ENCODE data around the gene CPNE1. TPM values are rescaled to one million over a fixed set of nuclear protein-coding genes. Genes with fewer than 3 reads are reported as not detected.

CPNE1 gene
- total RNA-seq, 1 donor from 2014 or later: 317 TPM

DNA sequence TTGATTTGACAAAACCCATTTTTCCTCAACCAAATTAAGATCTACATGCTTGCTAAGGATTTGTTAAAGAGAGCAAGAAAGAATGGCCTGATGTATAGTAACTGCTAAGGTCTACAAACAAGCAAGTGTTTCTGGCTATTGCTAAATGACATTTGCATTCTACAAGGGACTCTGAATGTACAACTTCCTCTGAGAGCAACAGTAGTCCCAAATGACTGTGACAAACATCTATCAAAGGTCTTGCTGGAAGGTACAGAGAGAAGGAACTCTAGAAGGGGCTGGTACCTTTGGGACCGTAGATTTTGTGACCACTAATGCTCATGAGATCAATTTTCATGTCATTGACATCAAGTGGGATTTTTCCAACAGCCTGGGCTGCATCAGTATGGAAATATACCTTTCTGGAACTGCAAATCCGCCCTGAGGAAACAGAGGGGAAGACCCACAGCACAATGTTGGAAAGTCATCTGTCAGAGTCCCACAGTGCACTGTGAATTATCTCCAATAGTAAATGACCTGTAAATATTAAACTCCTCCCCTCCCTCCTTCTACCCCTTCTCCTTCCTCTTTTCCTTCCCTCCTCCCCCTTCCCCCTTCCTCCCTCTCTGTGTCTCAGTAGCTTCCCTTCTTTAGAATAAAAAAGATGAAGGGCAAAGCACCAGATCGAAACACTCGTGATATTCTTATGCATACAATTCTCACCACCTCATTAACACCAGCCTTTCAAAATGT lies 15.9 kb upstream of the CPNE1 start:
- DNase-seq: no peak
- peaks cover 11% of the 10 kb centered on the region for H3K36me3 Mint-ChIP-seq (ENCODE audit: low read depth)
- H3K27ac Mint-ChIP-seq: peak overlapping the region; percentile 8
- H3K9me3 Mint-ChIP-seq: no peaks in the 10 kb centered on the region
- H3K4me1 Mint-ChIP-seq: peaks cover 4% of the 10 kb centered on the region
- intact Hi-C loops (cut with micrococcal nuclease): no loop called here
- H3K4me3 Mint-ChIP-seq: no peak overlapping the region
- no peaks in the 10 kb centered on the region for H3K27me3 Mint-ChIP-seq

DNA sequence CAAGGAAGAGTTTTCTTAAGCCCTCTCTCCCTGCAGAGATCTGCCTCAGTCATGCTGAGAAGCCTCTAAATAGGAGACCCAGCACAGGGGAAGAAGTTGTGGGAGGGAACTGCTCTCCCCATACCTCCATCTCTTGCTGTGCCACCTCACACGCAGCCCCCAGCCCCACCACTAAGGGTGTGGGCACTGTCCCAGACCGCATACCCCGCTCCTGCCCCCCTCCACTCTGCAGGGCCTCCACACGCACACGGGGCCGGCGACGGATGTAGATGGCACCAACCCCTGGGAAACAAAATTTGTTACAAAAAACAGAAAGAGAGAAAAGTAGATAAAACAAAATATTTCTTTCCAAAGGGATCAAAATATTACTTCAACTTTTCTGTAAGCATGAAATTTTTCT lies 10.2 kb upstream of the CPNE1 start:
- Mint-ChIP-seq H3K36me3 (ENCODE audit: low read depth) (peaks cover 27% of the 10 kb centered on the region), H3K27ac (no peak overlapping the region), H3K4me1 (no peaks in the 10 kb centered on the region), H3K4me3 (no peak overlapping the region), H3K9me3 (no peaks in the 10 kb centered on the region), H3K27me3 (no peaks in the 10 kb centered on the region)
- intact Hi-C loops (cut with micrococcal nuclease): no loop called here
- no peak for DNase-seq

DNA sequence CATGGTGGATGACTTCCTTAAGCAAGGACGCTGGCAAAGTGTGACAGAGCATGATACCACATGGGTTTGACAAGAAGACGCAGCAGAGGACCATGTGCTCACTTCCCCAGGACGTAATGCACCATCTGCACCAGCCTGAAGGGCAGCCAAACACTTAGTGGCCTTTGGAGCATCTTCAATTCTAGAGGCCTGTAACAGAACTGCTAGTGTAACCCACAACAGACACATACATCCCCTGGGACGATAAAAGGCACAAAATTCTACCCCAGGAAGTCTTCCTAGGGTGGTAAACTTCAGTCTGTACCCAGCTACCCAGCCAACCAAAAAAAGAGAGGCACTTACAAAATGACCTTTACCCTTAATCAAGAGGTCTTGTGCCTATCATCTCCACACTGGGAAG lies 9.2 kb upstream of the CPNE1 start:
- Mint-ChIP-seq H3K27me3 (no peaks in the 10 kb centered on the region), H3K27ac (no peak overlapping the region), H3K36me3 (ENCODE audit: low read depth) (peaks cover 34% of the 10 kb centered on the region), H3K9me3 (no peaks in the 10 kb centered on the region), H3K4me1 (no peaks in the 10 kb centered on the region), H3K4me3 (no peak overlapping the region)
- no peak for DNase-seq
- intact Hi-C loops (cut with micrococcal nuclease): no loop called here

DNA sequence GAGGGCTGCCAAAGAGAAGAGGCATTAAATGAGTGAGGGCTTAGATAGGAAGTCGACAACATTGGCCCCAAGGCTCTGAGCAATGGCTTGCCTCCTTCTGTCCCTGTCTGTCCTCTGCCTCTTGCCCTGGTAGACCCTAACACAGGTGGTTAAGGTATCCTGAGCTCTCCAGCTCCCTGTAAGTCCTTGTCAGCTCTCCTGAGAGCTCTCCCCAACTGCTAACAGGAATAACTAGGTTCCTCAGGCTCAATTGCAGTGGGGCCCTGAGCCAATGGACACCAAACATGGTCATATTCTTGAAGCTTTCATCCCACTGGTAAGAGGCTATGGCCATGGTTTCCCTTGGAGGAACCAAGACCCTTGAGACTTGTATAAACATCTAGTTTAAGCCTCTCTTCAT lies 5.0 kb upstream of the CPNE1 start:
- no peaks in the 10 kb centered on the region for H3K27me3 Mint-ChIP-seq
- DNase-seq: no peak
- no peaks in the 10 kb centered on the region for H3K9me3 Mint-ChIP-seq
- intact Hi-C loops (cut with micrococcal nuclease): no loop called here
- peaks cover 43% of the 10 kb centered on the region for H3K36me3 Mint-ChIP-seq (ENCODE audit: low read depth)
- H3K4me1 Mint-ChIP-seq: peaks cover 2% of the 10 kb centered on the region
- H3K4me3 Mint-ChIP-seq: no peak overlapping the region
- H3K27ac Mint-ChIP-seq: no peak overlapping the region

DNA sequence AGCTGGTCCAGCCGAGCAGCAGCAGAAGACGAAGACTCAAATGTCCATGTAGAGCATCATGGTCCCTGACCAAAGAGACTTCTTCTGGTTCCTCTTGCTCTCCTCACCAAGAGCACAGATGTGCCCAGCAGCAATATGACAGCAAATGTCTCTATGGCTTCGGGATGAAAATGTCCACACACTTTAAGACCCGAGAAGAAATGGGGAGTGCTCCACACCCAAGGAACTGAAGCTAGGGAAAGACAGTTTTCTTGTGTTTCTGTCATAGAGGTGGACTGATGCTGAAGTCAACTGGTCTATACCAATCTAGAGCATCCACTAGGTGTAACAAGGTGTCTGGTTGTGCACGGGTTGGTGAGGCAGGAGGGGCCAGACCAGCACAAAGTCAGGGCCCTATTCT lies 4.5 kb upstream of the CPNE1 start:
- H3K9me3 Mint-ChIP-seq: no peaks in the 10 kb centered on the region
- H3K27me3 Mint-ChIP-seq: no peaks in the 10 kb centered on the region
- DNase-seq: no peak
- intact Hi-C loops (cut with micrococcal nuclease): no loop called here
- H3K36me3 Mint-ChIP-seq (ENCODE audit: low read depth): peaks cover 43% of the 10 kb centered on the region
- no peak overlapping the region for H3K27ac Mint-ChIP-seq
- no peak overlapping the region for H3K4me3 Mint-ChIP-seq
- H3K4me1 Mint-ChIP-seq: peaks cover 2% of the 10 kb centered on the region

DNA sequence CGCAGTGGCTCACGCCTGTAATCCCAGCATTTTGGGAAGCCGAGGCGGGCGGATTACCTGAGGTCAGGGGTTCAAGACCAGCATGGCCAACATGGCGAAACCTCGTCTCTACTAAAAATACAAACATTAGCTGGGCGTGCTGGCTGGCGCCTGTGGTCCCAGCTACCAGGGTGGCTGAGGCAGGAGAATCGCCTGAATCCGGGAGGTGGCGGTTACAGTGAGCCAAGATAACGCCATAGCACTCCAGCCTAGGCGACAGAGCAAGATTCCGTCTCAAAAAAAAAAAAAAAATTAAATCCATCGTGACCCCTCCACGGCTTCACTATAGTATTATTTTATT lies 1.2 kb upstream of the CPNE1 start:
- Mint-ChIP-seq H3K4me3 (peak overlapping the region; percentile 35), H3K27me3 (no peaks in the 10 kb centered on the region), H3K36me3 (ENCODE audit: low read depth) (peaks cover 48% of the 10 kb centered on the region), H3K4me1 (peaks cover 28% of the 10 kb centered on the region), H3K27ac (peak overlapping the region; percentile 29), H3K9me3 (no peaks in the 10 kb centered on the region)
- intact Hi-C loops (cut with micrococcal nuclease): loop anchor here (2.0 kb wide), 1 partner anchor 33 kb away; the partner anchor contains the start of genes NFS1 and ROMO1
- DNase-seq: no peak

DNA sequence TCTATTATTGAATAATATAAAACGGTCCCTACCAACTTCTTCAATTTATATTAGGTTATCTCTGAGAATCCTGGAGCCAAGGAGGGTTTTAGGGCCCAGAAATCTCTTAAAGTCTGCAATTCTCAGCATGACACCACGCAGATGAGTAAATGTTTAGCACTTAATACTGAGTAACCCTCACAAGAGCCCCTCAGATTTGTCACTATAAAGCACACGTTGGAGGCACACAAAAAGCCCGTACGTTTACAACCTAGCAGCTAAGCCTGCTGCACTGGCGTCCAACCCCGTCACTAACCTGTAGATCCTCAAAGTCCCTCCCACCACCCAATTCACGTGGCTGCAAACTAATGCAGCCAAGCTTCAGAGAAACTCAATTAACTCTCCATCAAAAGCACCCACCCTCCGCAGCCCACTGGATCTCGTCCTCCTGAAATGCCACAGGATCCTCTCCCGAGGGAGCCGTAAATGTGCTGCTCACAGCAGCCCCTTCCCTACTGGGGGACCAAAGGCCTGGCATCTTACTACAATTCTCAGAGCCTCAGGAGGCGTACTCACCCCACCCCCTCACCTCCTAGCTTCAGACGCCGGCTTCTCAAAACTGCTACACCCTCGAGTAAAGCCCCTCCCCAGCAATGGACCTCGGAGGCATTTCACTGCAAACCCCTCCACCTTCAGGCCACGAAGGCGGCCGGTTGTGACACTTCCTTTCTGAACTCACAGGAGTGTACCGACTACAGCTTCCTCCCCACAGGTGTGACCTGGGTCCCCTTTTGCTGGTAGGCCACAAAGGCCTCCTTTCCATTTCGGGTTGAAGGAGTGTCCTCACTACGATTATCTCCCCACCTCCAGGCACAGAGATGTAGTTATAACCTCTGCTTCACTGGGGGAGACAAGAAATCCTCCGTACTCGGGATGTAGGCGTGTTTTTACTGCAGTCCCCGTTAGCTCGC lies 909 bp downstream of the CPNE1 start:
- DNase-seq: peak; percentile 90
- no peaks in the 10 kb centered on the region for H3K9me3 Mint-ChIP-seq
- intact Hi-C loops (cut with micrococcal nuclease): loop anchor here (1.0 to 5.0 kb wide), 5 partner anchors 35 to 289 kb away; partner anchors contain the start of genes CEP250, NFS1, RBM39 and ROMO1
- H3K27ac Mint-ChIP-seq: peak overlapping the region; percentile 99
- H3K27me3 Mint-ChIP-seq: no peaks in the 10 kb centered on the region
- H3K36me3 Mint-ChIP-seq (ENCODE audit: low read depth): peaks cover 49% of the 10 kb centered on the region
- peaks cover 45% of the 10 kb centered on the region for H3K4me1 Mint-ChIP-seq
- peak overlapping the region; percentile 91 for H3K4me3 Mint-ChIP-seq

DNA sequence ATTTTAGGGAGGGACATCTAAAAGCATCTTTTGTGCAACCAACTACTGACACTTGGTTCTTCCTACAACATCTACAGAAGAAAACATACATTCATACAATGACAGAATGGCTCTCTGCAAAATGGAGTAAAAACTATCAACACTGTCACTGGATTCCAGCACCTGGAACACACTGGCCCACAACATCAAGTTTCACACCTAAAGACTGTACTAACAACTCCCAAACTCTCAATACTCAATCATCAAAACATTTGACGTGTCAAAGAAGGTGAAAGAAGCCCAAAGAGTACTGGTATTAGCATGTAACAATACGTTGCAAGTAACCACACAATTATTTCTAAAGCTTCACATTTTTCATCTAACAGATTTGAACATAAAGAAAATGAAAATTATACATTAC lies 2.1 kb downstream of the CPNE1 start:
- H3K36me3 Mint-ChIP-seq (ENCODE audit: low read depth): peaks cover 42% of the 10 kb centered on the region
- peak; percentile 62 for DNase-seq
- peak overlapping the region; percentile 99 for H3K27ac Mint-ChIP-seq
- intact Hi-C loops (cut with micrococcal nuclease): loop anchor here (1.0 to 5.0 kb wide), 3 partner anchors 46 to 290 kb away; partner anchors contain the start of gene SCAND1
- H3K4me3 Mint-ChIP-seq: peak overlapping the region; percentile 91
- H3K9me3 Mint-ChIP-seq: no peaks in the 10 kb centered on the region
- peaks cover 48% of the 10 kb centered on the region for H3K4me1 Mint-ChIP-seq
- H3K27me3 Mint-ChIP-seq: no peaks in the 10 kb centered on the region

DNA sequence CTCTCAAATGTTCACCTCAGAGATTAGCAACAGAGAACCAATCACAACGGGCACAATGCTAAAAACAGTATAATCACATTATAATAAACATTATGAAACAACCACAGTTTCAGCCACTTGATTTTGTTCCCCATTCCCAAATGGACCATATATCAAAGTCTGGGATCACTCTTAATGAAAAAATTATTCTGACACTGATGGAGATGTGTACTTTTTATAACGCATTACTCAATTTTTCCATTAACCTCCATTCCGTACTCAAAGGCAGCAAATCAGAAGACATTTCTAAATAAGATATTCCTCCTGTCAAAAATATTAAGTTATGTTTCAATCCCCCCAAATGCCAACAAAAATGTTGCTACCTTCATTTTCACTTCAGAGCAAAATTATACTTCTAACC lies 2.8 kb downstream of the CPNE1 start:
- Mint-ChIP-seq H3K36me3 (ENCODE audit: low read depth) (peaks cover 49% of the 10 kb centered on the region), H3K4me3 (peak overlapping the region; percentile 91)

DNA sequence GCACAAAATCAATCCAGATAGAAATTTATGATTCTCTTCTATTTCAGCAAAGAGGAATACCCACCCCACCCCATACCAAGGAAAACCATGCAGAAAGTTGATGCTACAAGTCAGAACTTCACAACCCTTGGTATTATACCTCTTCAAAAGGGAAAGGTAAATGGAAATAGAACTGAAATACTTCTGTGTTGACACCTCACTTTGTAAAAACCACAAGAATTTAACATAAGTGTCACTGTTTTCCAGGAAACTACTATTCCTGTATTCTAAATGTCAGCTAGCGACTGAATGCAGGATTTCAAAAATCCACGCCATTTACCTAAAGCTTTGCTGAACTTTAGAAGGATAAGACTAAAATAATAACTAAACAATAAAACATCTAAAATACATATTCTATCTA lies 3.6 kb downstream of the CPNE1 start:
- H3K27me3 Mint-ChIP-seq: no peaks in the 10 kb centered on the region
- intact Hi-C loops (cut with micrococcal nuclease): loop anchor here (5.0 kb wide), 2 partner anchors 59 to 291 kb away; partner anchors contain the start of gene SCAND1
- DNase-seq: peak; percentile 62
- peak overlapping the region; percentile 99 for H3K27ac Mint-ChIP-seq
- peaks cover 57% of the 10 kb centered on the region for H3K4me1 Mint-ChIP-seq
- H3K9me3 Mint-ChIP-seq: no peaks in the 10 kb centered on the region
- peak overlapping the region; percentile 91 for H3K4me3 Mint-ChIP-seq
- peaks cover 52% of the 10 kb centered on the region for H3K36me3 Mint-ChIP-seq (ENCODE audit: low read depth)

More for the DNA sequence above, 2.8 kb downstream of the CPNE1 start:
- DNase-seq: no peak
- Mint-ChIP-seq H3K9me3 (no peaks in the 10 kb centered on the region), H3K27ac (peak overlapping the region; percentile 99), H3K4me1 (peaks cover 54% of the 10 kb centered on the region), H3K27me3 (no peaks in the 10 kb centered on the region)
- intact Hi-C loops (cut with micrococcal nuclease): loop anchor here (1.0 to 5.0 kb wide), 3 partner anchors 46 to 290 kb away; partner anchors contain the start of gene SCAND1

DNA sequence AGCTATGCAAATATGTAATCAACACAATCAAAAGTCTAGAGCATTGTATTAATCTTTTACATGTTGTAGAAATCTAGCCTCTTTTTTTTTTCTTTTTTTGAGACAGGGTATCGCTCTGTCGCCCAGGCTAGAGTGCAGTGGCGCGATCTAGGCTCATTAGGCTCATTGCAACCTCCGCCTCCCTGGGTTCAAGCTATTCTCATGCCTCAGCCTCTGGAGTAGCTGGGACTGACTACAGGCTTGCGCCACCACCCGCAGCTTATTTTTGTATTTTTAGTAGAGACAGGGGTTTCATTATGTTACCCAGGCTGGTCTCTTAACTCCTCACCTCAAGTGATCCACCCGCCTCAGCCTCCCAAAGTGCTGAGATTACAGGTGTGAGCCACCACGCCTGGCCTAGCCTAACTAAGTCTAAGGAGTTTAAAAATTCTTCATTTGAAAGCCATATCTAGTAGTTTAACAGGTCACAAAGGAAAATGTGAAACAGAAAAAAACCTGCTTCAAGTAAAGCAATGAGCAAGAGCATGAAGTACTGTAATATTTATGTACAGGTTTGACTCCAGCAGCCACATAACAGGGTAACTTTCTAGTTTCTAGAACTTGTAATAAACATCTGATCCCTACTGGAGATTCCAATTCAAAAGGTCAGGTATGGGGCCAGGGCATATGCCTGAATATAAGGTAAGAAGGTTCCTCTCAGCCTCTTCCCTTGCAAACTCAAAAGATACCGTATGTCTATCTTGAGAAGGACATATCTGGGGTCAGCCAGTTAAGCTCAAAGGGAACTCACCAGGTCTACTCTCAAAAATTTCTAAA lies 4.4 kb downstream of the CPNE1 start:
- peak overlapping the region; percentile 99 for H3K27ac Mint-ChIP-seq
- no peaks in the 10 kb centered on the region for H3K27me3 Mint-ChIP-seq
- intact Hi-C loops (cut with micrococcal nuclease): loop anchor here (1.0 to 5.0 kb wide), 4 partner anchors 10 to 292 kb away; partner anchors contain the start of gene SCAND1
- H3K4me1 Mint-ChIP-seq: peaks cover 57% of the 10 kb centered on the region
- peak; percentile 60 for DNase-seq
- H3K36me3 Mint-ChIP-seq (ENCODE audit: low read depth): peaks cover 53% of the 10 kb centered on the region
- H3K9me3 Mint-ChIP-seq: no peaks in the 10 kb centered on the region
- peak overlapping the region; percentile 91 for H3K4me3 Mint-ChIP-seq

DNA sequence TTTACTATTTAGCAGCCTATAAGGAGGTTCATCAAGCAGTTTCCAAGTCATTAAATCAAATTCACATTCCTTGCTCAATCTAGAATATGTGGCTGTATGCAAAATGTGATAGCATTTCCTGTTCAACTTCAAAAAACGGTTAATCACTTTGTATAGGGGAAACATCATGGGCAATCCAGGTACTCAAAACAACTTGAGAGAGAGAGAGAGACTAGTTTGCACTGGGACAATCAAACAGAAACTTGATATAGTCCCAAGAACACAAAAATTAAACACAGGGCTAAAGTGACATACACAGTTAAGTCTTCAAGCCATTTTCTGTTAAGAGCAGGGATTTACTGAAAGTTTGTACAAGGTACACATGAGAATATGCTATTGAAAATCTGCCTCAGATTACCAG lies 7.4 kb downstream of the CPNE1 start:
- Mint-ChIP-seq H3K27ac (peak overlapping the region; percentile 70), H3K4me3 (peak overlapping the region; percentile 58), H3K27me3 (no peaks in the 10 kb centered on the region), H3K9me3 (no peaks in the 10 kb centered on the region), H3K4me1 (peaks cover 42% of the 10 kb centered on the region), H3K36me3 (ENCODE audit: low read depth) (peaks cover 35% of the 10 kb centered on the region)
- intact Hi-C loops (cut with micrococcal nuclease): no loop called here
- DNase-seq: no peak

DNA sequence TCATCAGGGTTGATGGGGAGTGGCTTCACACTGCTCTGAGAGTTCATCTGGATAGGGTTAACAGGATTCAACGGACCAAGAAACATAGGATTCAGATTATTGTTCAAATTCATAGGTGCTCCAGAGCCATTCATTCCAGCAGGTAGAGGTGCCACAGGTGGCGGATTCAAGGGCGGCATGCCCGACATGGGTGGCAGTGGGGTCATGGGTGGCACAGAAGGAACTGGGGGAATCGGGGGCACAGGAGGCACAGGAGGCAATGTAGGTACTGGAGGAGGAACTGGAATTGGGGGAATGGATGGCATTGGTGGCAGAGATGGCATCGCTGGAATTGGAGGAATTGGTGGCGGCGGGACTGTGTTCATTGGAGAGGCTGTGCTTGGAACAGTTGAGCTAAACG lies 10.3 kb downstream of the CPNE1 start:
- Mint-ChIP-seq H3K27me3 (no peaks in the 10 kb centered on the region), H3K36me3 (ENCODE audit: low read depth) (peaks cover 38% of the 10 kb centered on the region), H3K4me1 (peaks cover 29% of the 10 kb centered on the region), H3K4me3 (no peak overlapping the region), H3K9me3 (no peaks in the 10 kb centered on the region), H3K27ac (no peak overlapping the region)
- no peak for DNase-seq
- intact Hi-C loops (cut with micrococcal nuclease): no loop called here
